Uterus (tissue), 2 donors: ENCODE measurements around the gene IL3.

ENCODE experiments used
- POLR2A ChIP-seq, 2 donors: fragments of 450-650 bp; IDR thresholded peaks; one replicate each; pipeline ENCODE4 v1.6.1; 2016; ENCODE audit warnings: antibody characterized with exemption in 2 of 2, mild to moderate bottlenecking in 1 of 2, moderate library complexity in 1 of 2
- TF ChIP-seq, protein P1 (sequence below), 4 experiments: fragments of 200-600 bp in 2 of 4; fragments of 450-650 bp in 2 of 4; sonication (generic) in 2 of 4; IDR thresholded peaks; one replicate each; pipeline ENCODE4 v1.5.1; 2016 to 2019; ENCODE audit warnings: antibody characterized with exemption in 4 of 4, mild to moderate bottlenecking in 2 of 4, moderate library complexity in 1 of 4

DNA sequence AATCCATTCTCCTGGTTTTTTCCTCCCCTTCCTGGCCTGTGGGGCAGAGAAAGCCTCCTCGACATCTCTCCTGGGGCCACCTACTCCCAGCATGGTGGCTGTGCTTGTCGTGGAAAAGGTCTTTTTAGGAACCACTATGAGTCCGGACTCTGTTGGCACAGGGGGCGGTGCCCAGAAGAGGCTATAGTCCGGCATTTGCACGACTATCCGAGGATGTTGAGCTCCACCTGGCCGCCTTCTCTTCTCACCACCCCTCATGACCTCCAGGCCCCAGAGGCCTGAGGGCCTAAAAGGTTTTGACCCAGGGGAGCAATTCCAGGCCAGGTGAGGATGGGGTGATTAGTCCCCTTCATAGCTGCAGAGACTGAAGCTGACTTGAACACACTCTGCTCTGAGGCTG is 27.2 kb downstream of the IL3 start:
- TF ChIP-seq, protein P1, sequence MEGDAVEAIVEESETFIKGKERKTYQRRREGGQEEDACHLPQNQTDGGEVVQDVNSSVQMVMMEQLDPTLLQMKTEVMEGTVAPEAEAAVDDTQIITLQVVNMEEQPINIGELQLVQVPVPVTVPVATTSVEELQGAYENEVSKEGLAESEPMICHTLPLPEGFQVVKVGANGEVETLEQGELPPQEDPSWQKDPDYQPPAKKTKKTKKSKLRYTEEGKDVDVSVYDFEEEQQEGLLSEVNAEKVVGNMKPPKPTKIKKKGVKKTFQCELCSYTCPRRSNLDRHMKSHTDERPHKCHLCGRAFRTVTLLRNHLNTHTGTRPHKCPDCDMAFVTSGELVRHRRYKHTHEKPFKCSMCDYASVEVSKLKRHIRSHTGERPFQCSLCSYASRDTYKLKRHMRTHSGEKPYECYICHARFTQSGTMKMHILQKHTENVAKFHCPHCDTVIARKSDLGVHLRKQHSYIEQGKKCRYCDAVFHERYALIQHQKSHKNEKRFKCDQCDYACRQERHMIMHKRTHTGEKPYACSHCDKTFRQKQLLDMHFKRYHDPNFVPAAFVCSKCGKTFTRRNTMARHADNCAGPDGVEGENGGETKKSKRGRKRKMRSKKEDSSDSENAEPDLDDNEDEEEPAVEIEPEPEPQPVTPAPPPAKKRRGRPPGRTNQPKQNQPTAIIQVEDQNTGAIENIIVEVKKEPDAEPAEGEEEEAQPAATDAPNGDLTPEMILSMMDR (IDR thresholded peaks at IDR 0.05): no peak
- no peak for TF ChIP-seq POLR2A (IDR thresholded peaks at IDR 0.05)
